ENCODE data around the gene BDNF. TPM values are rescaled to one million over a fixed set of nuclear protein-coding genes. Genes with fewer than 3 reads are reported as not detected.

The BDNF gene
- total RNA-seq, 1 experiment from 2014 or later = 0.66 TPM

GRCh38 chr11:27716216-27716615, 16.0 kb upstream of the BDNF start:
- in situ Hi-C loops (cut with HindIII; ENCODE audit: low pct_unique_long_range_greater_than_20kb, low sequenced_read_pairs) = no loop called here

GRCh38 chr11:27711725-27712124, 11.5 kb upstream of the BDNF start:
- DNase-seq (ENCODE audit: low read depth, low spot score) = no peak
- in situ Hi-C loops (cut with HindIII; ENCODE audit: low pct_unique_long_range_greater_than_20kb, low sequenced_read_pairs) = no loop called here

More at GRCh38 chr11:27716216-27716615, 16.0 kb upstream of the BDNF start:
- no peak for DNase-seq (ENCODE audit: low read depth, low spot score)

GRCh38 chr11:27710536-27710935, 10.3 kb upstream of the BDNF start:
- in situ Hi-C loops (cut with HindIII; ENCODE audit: low pct_unique_long_range_greater_than_20kb, low sequenced_read_pairs) = no loop called here
- no peak for DNase-seq (ENCODE audit: low read depth, low spot score)

- in situ Hi-C loops (cut with HindIII; ENCODE audit: low pct_unique_long_range_greater_than_20kb, low sequenced_read_pairs) = no loop called here
- no peak for DNase-seq (ENCODE audit: low read depth, low spot score)
These were observed 7.4 kb upstream of the BDNF start for GRCh38 chr11:27707676-27708075.

GRCh38 chr11:27705873-27706820, 5.9 kb upstream of the BDNF start:
- peak; percentile 51 for DNase-seq (ENCODE audit: low read depth, low spot score)
- in situ Hi-C loops (cut with HindIII; ENCODE audit: low pct_unique_long_range_greater_than_20kb, low sequenced_read_pairs) = no loop called here

GRCh38 chr11:27703481-27703880, 3.2 kb upstream of the BDNF start:
- DNase-seq (ENCODE audit: low read depth, low spot score) = no peak
- in situ Hi-C loops (cut with HindIII; ENCODE audit: low pct_unique_long_range_greater_than_20kb, low sequenced_read_pairs) = no loop called here

GRCh38 chr11:27702811-27703210, 2.6 kb upstream of the BDNF start:
- in situ Hi-C loops (cut with HindIII; ENCODE audit: low pct_unique_long_range_greater_than_20kb, low sequenced_read_pairs) = no loop called here
- DNase-seq (ENCODE audit: low read depth, low spot score) = no peak

GRCh38 chr11:27701355-27702105, 1.3 kb upstream of the BDNF start:
- in situ Hi-C loops (cut with HindIII; ENCODE audit: low pct_unique_long_range_greater_than_20kb, low sequenced_read_pairs) = no loop called here
- DNase-seq (ENCODE audit: low read depth, low spot score) = peak; percentile 22

- DNase-seq (ENCODE audit: low read depth, low spot score) = no peak
- in situ Hi-C loops (cut with HindIII; ENCODE audit: low pct_unique_long_range_greater_than_20kb, low sequenced_read_pairs) = no loop called here
These were observed 317 bp downstream of the BDNF start for GRCh38 chr11:27699926-27700350.

- in situ Hi-C loops (cut with HindIII; ENCODE audit: low pct_unique_long_range_greater_than_20kb, low sequenced_read_pairs) = no loop called here
- DNase-seq (ENCODE audit: low read depth, low spot score) = peak; percentile 4
These were observed 871 bp downstream of the BDNF start for GRCh38 chr11:27699242-27699925.

GRCh38 chr11:27698872-27699241, 1.4 kb downstream of the BDNF start:
- peak; percentile 82 for DNase-seq (ENCODE audit: low read depth, low spot score)
- in situ Hi-C loops (cut with HindIII; ENCODE audit: low pct_unique_long_range_greater_than_20kb, low sequenced_read_pairs) = no loop called here

GRCh38 chr11:27697679-27698275, 2.5 kb downstream of the BDNF start:
- DNase-seq (ENCODE audit: low read depth, low spot score) = no peak
- in situ Hi-C loops (cut with HindIII; ENCODE audit: low pct_unique_long_range_greater_than_20kb, low sequenced_read_pairs) = no loop called here

GRCh38 chr11:27696961-27697360, 3.3 kb downstream of the BDNF start:
- no peak for DNase-seq (ENCODE audit: low read depth, low spot score)
- in situ Hi-C loops (cut with HindIII; ENCODE audit: low pct_unique_long_range_greater_than_20kb, low sequenced_read_pairs) = no loop called here

- no peak for DNase-seq (ENCODE audit: low read depth, low spot score)
- in situ Hi-C loops (cut with HindIII; ENCODE audit: low pct_unique_long_range_greater_than_20kb, low sequenced_read_pairs) = no loop called here
These were observed 4.1 kb downstream of the BDNF start for GRCh38 chr11:27696115-27696514.

GRCh38 chr11:27694992-27695391, 5.3 kb downstream of the BDNF start:
- in situ Hi-C loops (cut with HindIII; ENCODE audit: low pct_unique_long_range_greater_than_20kb, low sequenced_read_pairs) = no loop called here
- peak; percentile 51 for DNase-seq (ENCODE audit: low read depth, low spot score)

GRCh38 chr11:27693398-27693797, 6.9 kb downstream of the BDNF start:
- in situ Hi-C loops (cut with HindIII; ENCODE audit: low pct_unique_long_range_greater_than_20kb, low sequenced_read_pairs) = no loop called here
- DNase-seq (ENCODE audit: low read depth, low spot score) = no peak

GRCh38 chr11:27692781-27693180, 7.5 kb downstream of the BDNF start:
- in situ Hi-C loops (cut with HindIII; ENCODE audit: low pct_unique_long_range_greater_than_20kb, low sequenced_read_pairs) = no loop called here
- DNase-seq (ENCODE audit: low read depth, low spot score) = no peak

- in situ Hi-C loops (cut with HindIII; ENCODE audit: low pct_unique_long_range_greater_than_20kb, low sequenced_read_pairs) = no loop called here
- DNase-seq (ENCODE audit: low read depth, low spot score) = no peak
These were observed 12.2 kb downstream of the BDNF start for GRCh38 chr11:27688076-27688475.
